ENCODE measurements around the gene PPIF. TPM values are rescaled to one million over a fixed set of nuclear protein-coding genes. Genes with fewer than 3 reads are reported as not detected.
"Not testable (repeated sequence)": the region's sequence is repeated elsewhere in the genome, so short reads cannot be mapped to it uniquely, and the experiment has no call there.

The PPIF gene
- total and polyA plus RNA-seq, 7 donors = 26.4 to 74.9 (median 48.5) TPM

DNA sequence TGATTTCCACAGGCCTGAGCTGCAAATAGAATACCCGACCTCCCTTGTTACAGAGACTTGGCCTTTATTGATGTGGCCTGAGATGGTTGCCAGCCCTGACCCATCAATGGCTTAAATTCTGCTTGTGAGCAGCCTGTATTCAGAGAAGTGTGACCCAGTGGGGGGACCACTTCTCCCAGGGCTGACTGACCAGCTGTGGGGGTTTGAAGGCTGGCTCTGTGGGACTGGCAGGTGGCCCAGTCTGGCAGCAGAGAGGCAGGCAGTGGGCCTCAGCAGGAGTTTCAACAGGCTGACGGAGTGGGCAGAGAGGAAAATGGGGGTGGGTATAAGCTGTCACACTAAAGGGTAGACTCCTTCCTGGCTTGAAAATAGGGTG is 12.2 kb upstream of the PPIF start:
- Histone ChIP-seq H3K27ac (peak overlapping the region in 2 of 4 donors; percentile 42 to 48), H3K9me3 (no peaks in the 10 kb centered on the region), H3K4me3 (no peak overlapping the region), H3K4me1 (peaks cover 0 to 33% (median 27%) of the 10 kb centered on the region in 4 donors), H3K36me3 (no peaks in the 10 kb centered on the region), H3K27me3 (no peaks in the 10 kb centered on the region)
- intact Hi-C loops (cut with DNase I) = no loop called here
- 86 to 93% methylated on average over 2 of the region's 2 CpGs for WGBS, 2 donors
- TF ChIP-seq POLR2AphosphoS5 (IDR thresholded peaks at IDR 0.05) = no peak
- TF ChIP-seq, protein P1, sequence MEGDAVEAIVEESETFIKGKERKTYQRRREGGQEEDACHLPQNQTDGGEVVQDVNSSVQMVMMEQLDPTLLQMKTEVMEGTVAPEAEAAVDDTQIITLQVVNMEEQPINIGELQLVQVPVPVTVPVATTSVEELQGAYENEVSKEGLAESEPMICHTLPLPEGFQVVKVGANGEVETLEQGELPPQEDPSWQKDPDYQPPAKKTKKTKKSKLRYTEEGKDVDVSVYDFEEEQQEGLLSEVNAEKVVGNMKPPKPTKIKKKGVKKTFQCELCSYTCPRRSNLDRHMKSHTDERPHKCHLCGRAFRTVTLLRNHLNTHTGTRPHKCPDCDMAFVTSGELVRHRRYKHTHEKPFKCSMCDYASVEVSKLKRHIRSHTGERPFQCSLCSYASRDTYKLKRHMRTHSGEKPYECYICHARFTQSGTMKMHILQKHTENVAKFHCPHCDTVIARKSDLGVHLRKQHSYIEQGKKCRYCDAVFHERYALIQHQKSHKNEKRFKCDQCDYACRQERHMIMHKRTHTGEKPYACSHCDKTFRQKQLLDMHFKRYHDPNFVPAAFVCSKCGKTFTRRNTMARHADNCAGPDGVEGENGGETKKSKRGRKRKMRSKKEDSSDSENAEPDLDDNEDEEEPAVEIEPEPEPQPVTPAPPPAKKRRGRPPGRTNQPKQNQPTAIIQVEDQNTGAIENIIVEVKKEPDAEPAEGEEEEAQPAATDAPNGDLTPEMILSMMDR (IDR thresholded peaks at IDR 0.05) = no peak
- no peak for TF ChIP-seq EP300 (IDR thresholded peaks at IDR 0.05)
- no peak for TF ChIP-seq POLR2A (IDR thresholded peaks at IDR 0.05)
- DNase-seq = no peak

DNA sequence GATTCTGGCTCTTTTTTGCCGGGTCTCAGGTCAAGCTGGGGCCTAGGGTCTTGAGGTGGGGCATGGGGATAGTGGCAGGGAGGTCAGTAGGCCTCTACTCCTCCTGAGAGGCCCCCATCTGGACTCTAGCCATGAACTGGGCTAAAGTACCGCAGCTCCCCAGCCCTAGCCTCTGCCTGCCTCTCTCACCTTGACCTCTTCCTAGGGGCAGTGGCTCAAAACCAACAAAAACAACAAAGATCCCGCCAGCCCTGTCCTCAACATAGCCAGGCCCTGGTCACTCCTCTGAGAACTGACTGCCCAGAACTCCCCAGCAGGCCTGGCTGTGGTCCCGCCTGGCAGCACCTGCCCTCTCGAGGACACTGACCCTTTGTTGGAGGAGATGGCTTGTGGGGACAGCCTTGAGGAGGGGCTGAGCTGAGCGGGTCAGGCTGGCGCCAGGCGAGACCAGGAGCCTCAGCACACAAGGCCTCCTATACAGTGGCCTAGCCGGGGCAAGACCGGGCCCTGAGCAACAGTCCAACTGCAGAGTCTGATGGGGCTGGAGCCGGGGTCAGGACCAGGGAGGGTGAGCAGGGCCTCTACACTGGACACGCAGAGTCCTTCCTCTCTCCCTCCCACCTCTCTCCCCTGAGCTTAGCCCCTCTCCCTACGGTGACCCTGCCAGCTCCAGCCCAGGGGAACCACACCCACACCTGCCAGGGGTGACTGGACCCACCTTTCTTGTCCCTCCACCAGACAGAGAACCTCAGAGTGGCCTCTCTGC is 11.6 kb upstream of the PPIF start:
- intact Hi-C loops (cut with DNase I) = no loop called here
- WGBS, 2 donors = 83 to 86% methylated on average over 13 of the region's 13 CpGs
- DNase-seq = no peak
- Histone ChIP-seq H3K4me3 (no peak overlapping the region), H3K9me3 (no peaks in the 10 kb centered on the region), H3K4me1 (peaks cover 0 to 27% (median 22%) of the 10 kb centered on the region in 4 donors), H3K27me3 (no peaks in the 10 kb centered on the region), H3K27ac (peak overlapping the region in 3 of 4 donors; percentile 34 to 48 (median 42)), H3K36me3 (no peaks in the 10 kb centered on the region)
- no peak for TF ChIP-seq POLR2A (IDR thresholded peaks at IDR 0.05)
- TF ChIP-seq EP300 (IDR thresholded peaks at IDR 0.05) = no peak
- TF ChIP-seq, protein P1 (IDR thresholded peaks at IDR 0.05) = no peak
- no peak for TF ChIP-seq POLR2AphosphoS5 (IDR thresholded peaks at IDR 0.05)

DNA sequence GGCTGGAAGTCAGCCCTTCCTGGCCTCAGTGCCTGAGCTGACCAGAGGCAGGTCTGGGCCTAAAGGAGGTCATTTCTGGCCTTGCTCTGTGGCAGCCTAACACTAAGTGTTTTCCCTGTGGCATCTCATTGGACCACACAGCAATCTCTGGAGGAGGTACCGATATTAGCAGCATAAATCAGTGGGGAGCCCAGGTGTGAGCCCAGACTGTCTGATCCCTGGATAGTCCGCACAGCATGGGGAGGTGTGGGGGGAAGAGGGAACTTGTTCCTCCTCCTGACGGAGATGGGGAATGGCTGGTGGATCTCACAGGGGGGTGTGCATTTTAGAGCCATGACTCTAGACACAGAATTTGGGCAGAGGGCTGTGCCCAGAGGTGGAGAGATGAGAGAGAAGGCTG is 11.0 kb upstream of the PPIF start:
- no peaks in the 10 kb centered on the region for H3K27me3 ChIP-seq
- 96 to 98% methylated on average over 3 of the region's 3 CpGs for WGBS, 2 donors
- peaks cover 0 to 25% (median 17%) of the 10 kb centered on the region in 4 donors for H3K4me1 ChIP-seq
- no peaks in the 10 kb centered on the region for H3K36me3 ChIP-seq
- DNase-seq = no peak
- peak overlapping the region in 3 of 4 donors; percentile 34 to 48 (median 42) for H3K27ac ChIP-seq
- no peak overlapping the region for H3K4me3 ChIP-seq
- intact Hi-C loops (cut with DNase I) = no loop called here
- TF ChIP-seq, protein P1 (IDR thresholded peaks at IDR 0.05) = no peak
- TF ChIP-seq POLR2A (IDR thresholded peaks at IDR 0.05) (no peak), POLR2AphosphoS5 (IDR thresholded peaks at IDR 0.05) (no peak), EP300 (IDR thresholded peaks at IDR 0.05) (no peak)
- no peaks in the 10 kb centered on the region for H3K9me3 ChIP-seq

DNA sequence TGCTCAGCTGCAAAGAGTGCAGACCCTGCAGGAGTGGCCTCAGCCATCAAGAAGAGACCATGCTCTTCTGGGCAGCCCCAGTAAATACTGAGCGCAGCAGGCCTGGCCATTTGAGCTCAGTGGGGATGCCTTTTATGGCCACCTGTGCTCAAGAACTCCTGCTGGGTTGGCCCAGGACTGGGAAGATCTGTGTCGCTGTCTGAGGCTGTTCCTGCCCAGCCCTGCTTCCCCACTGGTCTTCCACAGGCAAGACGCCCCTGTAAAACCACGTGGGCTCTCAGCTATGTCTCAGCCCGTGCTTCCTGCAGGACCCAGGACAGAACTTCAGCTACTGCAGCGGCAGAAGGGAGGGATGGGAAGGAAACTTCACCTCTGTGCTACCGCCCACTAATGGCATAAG is 10.5 kb upstream of the PPIF start:
- TF ChIP-seq EP300 (IDR thresholded peaks at IDR 0.05) (no peak), POLR2A (IDR thresholded peaks at IDR 0.05) (no peak), POLR2AphosphoS5 (IDR thresholded peaks at IDR 0.05) (peak in 1 of 4 donors; percentile 12)
- Histone ChIP-seq H3K4me3 (no peak overlapping the region), H3K36me3 (no peaks in the 10 kb centered on the region), H3K27ac (peak overlapping the region in 3 of 4 donors; percentile 34 to 48 (median 42)), H3K27me3 (no peaks in the 10 kb centered on the region), H3K9me3 (no peaks in the 10 kb centered on the region), H3K4me1 (peaks cover 0 to 21% (median 15%) of the 10 kb centered on the region in 4 donors)
- intact Hi-C loops (cut with DNase I) = no loop called here
- peak; percentile 75 for DNase-seq
- 81 to 82% methylated on average over 7 of the region's 7 CpGs for WGBS, 2 donors

DNA sequence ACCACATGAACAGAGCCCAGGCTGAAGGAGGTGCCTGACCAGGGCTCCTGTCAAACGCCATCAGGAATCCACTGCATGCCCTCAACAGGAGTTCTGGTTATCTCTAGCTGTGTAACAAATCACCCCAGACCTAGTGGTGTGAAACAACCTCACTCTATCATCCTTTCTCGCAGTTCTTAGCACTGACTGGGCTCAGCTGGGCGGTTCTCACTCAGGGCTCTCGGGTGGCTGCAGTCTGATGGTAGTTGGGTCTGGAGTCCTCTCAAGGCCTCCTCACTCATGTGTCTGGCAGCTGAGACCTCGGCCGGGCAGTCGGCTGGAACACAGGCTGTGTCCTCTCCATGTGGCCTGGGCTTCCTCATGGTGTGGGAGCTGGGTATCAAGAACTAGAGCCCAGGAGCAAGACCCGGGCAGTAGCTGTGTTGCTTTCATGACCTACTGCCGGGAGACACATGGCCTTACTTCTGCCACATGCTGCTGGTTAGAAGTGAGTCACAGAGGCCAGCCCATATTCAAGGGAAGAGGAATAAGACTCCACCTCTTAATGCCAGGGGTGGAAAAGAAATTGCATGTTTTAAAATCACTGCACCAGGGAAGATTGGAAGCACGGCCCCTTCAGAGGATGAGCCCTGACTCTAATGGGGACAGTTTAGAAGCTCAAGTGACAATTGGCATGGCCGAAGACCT is 9.3 kb upstream of the PPIF start:
- DNase-seq; H3K4me3 ChIP-seq; H3K27me3 ChIP-seq; H3K9me3 ChIP-seq; H3K27ac ChIP-seq; H3K36me3 ChIP-seq; intact Hi-C loops (cut with DNase I): not testable (repeated sequence)
- peaks cover 0 to 21% (median 13%) of the 10 kb centered on the region in 4 donors for H3K4me1 ChIP-seq
- 96 to 98% methylated on average over 7 of the region's 11 CpGs for WGBS, 2 donors
